ENCODE data around the gene SUCLG1.

Gene SUCLG1

DNA sequence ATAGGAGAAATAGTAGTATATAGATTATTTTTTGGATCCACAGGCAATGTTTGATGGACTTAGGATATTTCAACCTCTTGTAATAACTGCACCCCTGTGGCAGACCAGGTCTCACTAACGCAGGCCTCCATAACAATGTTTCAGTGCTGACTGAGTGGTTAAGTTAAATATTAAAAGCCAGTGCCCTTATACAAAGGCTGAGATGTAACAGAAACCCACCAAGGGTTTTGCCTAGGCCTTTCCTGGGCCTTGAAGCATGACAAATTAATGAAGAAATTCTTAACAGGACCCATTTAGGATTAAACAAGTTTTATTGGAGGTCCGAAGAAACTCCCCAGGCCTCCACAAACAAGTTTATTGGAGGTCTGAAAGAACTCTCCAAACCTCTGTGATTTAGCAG lies 1.6 kb upstream of the SUCLG1 start:
- DNase-seq = no peak

GRCh38 chr2:84459944-84460429 lies 907 bp upstream of the SUCLG1 start:
- no peak for DNase-seq

DNA sequence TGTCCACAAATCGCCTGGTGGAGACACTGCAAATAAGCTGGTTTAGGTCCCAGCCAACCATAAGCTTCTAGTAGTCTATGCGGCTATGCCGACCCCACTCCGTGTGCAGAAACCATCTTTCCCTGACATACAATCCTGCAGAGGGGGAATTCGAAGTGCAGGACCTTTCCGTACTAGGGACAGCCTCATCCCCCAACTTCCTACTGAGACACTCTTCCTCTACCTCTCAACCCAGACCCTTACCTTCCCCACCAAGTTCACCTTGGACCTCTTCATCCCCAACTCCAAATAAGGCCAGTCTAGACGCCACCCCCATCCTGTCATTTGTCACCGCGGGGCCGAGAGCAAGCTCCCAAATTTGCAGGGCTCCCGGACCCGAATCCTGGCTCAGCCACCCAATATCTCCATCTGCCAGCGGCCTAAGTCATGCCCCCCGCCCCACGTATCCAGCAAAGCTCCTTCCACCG lies 496 bp downstream of the SUCLG1 start:
- no peak for DNase-seq

DNA sequence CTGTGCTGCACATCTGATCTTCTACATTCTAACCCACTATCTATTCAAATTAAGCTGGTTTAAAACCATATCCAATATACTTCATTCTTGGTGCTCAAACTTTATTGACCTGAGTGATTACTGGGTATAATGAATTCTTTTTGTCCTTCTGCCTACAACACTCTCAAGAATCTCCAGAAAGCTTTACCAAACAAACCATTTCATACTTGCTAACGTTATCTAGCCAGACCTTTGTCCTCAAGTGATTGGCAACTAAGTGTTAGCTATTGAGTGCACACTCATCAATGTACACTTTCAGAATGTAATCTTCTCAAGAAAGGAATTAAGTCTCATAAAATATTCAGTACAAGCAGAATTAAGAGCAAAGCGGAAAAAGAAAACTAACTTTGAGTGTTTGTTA lies 1.4 kb downstream of the SUCLG1 start:
- DNase-seq = no peak

- no peak for DNase-seq
Observed at GRCh38 chr2:84456156-84456555, 2.9 kb downstream of the SUCLG1 start.

- no peak for DNase-seq
Observed at GRCh38 chr2:84454581-84454980, 4.5 kb downstream of the SUCLG1 start.

DNA sequence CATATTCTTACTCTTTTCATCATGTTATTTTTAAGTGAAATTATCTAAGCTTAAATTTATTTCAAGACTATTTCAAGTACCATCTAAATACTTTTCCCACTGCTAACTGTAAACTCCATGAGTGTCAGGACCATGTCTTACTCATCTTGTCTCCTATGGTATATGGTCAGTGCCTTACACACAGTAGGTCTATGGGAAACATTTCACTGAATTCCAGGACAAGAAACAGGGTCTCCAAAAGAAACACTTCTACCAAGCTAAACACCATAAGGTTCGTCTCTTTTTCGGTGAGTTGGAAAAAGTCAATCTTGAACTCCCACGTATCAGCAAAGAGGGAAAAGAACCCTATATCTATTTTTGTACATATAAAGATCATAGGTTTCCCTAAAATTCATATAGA lies 6.5 kb downstream of the SUCLG1 start:
- DNase-seq = no peak

DNA sequence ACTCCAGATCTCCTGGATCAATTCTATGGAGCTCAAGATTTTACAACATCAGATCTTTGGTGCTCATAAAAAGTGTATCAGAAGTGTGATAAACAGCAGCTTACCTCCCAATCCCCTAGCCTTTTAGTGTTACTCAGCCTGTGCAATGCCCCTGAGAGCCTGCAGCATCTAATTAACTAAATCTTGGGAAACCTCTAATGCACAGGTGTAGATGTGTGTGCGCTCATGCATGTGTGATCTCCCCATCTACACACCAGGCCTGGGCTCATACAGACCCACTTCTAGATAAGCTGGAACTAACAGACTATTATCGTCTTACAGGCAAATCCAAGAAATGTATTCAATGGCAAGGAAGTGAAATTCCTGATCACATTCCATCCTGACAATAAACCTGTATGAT lies 7.5 kb downstream of the SUCLG1 start:
- no peak for DNase-seq

DNA sequence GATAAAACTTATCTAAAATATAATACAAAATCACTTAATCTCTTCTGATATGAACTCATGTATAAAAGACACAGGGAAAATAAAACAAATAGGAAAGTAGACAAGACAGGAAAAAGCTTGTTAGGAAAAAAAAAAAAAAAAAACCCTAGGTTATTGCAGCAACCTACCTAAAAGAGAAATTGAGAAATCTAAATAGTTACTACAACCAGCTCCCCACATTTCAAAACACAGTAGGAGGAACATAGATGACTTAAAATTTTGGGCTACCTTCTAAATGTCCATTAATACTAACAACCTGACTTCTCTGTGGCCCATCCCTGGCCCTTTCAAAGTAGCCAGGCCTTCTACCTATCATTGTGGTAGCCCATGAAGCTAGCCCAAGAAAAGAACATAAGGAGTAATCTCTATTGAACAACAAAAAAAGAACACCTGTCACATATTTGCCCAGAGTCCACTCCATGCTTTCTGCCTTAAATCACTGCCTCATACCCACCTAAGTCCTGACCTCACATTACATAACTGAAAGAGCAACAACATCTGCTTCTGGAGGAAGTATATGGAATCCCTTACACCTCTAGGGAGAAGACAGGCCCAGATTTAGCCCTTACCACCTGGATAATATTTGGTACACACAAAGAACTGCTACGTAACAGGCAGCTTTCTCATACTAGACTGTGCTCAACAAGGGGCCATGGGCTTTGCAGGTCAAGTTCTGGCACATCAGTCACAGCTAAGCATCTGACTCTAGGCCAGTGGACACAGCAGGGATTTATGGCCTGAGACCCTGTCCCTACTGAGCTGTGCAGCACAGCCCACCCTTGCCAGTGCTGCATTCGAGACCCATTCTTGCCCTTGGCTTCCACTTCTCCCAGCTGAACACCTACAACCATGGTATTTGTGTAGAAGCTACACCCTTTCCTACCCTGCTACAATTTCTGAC lies 8.5 kb downstream of the SUCLG1 start:
- DNase-seq = no peak

DNA sequence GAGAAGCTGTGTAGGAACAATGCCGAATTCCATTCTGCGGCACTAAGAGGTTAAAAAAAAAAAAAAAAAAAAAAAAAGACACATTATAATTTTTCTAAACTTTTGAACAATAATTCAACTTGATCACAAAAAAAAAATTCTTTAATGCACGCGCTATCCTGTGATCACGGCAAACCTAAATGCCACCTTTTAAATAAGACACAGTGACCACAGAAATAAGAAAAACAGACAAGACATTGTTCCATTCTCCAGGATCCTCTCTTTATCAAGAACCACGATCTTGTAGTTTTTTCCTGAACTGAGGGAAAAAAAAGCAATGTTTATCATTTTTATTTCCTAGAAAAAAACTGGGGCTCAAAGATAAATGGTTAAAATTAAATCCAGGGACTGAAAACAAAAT lies 9.4 kb downstream of the SUCLG1 start:
- no peak for DNase-seq

DNA sequence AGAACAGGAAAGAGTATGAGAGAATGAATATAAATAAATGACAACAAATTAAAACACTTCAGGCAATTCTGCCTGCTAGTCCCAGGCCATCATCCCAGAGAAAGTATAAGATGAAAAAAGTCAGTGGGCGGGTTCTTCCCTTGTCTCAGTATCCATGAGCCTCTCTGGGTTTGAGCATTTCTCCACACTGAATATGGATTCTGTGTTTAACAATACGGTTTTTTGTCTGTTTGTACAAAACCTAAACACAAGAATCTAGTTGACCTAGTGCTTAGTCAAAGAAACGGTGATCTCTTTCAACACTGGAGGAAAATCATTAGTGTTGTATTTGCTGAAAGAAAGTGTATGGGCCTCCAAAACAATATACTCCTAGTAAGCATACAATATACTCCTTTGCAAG lies 10.0 kb downstream of the SUCLG1 start:
- no peak for DNase-seq

- DNase-seq = no peak
Observed at GRCh38 chr2:84443477-84443876, 15.6 kb downstream of the SUCLG1 start.

GRCh38 chr2:84442888-84443287 lies 16.2 kb downstream of the SUCLG1 start:
- DNase-seq = no peak

- no peak for DNase-seq
Observed at GRCh38 chr2:84441505-84441904, 17.6 kb downstream of the SUCLG1 start.

DNA sequence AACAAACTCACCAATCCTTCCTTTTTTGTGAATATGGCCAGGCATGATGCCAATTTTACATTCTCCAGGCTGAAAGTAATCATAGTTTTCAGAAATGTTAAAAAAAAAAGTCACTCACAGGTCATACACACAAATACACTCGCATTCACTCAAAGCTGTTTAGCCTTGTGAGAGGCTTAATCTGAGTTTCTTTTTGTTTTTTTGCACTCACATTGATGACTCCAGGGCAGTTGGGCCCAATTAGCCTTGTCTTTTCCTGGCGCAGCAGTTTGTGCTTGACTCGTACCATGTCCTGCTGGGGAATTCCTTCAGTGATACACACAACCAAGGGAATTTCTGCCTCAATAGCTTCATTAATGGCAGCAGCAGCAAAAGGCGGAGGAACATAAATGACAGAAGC lies 18.0 kb downstream of the SUCLG1 start:
- no peak for DNase-seq

DNA sequence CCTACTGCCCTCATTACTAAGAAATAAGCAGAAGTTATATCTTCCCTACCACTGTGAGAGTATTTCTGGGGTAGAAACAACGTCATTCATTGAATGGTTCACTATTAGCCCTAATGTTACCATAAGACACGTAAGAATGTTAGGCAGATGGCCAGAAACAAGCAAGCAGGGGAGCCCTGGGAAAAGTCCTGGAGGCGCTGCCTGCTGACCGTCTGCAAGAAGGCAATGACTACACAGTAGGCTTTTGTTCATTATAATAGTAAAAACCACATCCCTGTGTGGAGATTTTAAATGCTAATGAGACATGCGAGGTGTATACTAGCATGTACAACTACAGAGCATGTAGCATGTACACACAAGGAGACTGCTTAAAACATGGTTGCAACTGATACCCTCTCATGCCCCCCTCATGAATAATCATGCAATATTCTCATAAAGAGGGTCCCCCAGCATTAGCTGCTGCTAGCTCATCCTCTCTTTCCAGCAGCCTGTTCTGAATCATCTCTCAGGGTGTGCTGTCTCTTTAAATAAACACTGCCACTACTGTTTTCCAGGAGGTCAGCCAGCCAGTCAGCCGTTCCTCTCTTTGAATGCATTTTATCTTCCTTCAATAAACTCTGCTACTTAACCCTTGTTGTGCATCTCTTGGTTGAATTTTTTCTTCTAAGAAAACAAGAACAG lies 23.6 kb downstream of the SUCLG1 start:
- peak; percentile 45 for DNase-seq

GRCh38 chr2:84429328-84429727 lies 29.8 kb downstream of the SUCLG1 start:
- DNase-seq = no peak

DNA sequence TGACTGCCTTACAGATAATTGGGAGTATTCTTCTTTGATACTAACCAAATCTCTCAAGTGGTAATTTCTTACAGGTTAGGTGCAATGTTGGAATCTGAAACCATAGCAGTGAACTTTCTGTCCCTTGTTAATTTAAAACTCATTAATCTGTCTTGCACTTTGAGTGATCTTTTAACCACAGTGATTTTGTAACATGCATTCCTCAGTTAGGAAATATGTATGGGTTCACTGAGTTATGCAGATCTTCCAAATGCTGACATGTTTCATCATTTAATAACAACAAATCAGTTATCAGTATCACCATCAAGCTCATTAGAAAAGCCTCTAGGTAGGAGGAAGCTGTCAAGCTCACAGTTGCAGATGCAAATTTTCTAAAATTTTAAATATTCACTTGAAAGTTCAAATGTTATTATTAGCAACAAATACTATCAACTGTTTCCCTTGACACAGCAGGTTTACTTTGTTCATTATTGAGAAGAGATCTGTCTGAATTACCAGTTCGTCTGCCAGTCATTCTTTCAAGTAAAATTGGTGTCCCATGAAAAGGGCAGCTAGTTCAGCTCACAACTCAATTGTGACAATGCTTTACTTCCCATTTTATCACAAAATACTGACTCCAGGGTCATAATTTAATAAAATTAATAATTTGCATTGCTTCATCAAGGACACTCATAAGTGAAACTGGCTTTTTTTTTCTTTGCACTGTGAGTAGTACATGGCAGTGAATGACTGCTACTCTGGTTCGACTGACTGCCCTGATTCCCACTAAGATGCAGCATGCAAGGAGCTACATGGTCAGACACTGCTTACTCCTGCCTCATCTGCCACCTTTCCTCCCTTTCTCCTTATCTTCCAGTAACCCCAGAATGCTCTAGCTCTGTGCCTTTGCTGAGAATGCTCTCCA lies 31.6 kb downstream of the SUCLG1 start:
- no peak for DNase-seq

DNA sequence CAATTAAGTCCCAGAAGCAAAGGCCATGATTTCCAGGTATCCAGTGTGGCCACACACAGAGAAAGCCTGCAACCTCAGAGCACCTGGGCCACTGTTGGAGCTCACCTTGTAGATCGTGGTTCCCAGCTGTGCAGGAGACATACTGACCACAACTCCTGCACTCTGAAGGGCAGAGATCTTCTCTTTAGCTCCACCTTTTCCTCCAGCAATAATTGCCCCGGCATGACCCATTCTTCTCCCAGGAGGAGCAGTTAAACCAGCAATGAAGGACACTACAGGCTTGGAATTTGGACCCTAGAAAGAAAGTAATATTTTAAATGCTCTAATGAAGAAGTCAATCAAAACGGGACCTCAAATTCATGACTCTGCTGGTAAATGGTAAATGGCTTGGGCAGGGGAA lies 33.8 kb downstream of the SUCLG1 start:
- no peak for DNase-seq

GRCh38 chr2:84424152-84424551 lies 34.9 kb downstream of the SUCLG1 start:
- no peak for DNase-seq

DNA sequence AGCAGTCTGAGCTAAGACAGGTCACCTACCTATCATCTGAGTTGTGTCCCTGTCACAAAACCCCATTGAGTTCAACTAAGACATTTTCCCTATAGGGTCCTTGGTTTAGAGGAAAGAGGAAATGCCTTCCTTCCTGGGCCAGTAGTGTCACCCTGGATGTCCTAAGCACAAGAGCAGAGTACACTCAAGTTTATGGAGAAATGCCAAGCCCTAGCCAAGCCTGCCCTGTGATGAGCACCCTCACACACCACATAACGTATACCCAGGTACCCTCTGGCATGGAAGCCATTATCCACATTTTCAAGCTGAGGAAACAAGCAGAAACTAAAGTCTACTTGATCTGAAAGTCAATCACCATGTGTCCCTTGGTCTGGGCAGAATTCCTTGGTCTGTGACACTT lies 37.3 kb downstream of the SUCLG1 start:
- no peak for DNase-seq

GRCh38 chr2:84421197-84421596 lies 37.9 kb downstream of the SUCLG1 start:
- DNase-seq = no peak

Data from right hindlimb (tissue), 1 donor.